Spleen (tissue), 7 donors: ENCODE results near the gene SLC13A5.

ENCODE experiments used
- POLR2A ChIP-seq, 3 donors: fragments of 450-650 bp; IDR thresholded peaks; one replicate each; pipeline ENCODE4 v1.5.1; 2017; ENCODE audit warnings: antibody characterized with exemption in 3 of 3, mild to moderate bottlenecking in 1 of 3
- POLR2AphosphoS5 ChIP-seq, 3 donors: sonication (generic); formaldehyde crosslinking; IDR thresholded peaks; one replicate each; pipeline ENCODE4 v1.5.1; 2017; ENCODE audit warnings: antibody characterized with exemption in 3 of 3
- TF ChIP-seq, protein P1 (sequence below), 11 experiments: fragments of 200-600 bp in 7 of 11; fragments of 450-650 bp in 4 of 11; sonication (generic) in 4 of 11; IDR thresholded peaks in 8 of 11; conservative IDR thresholded peaks in 3 of 11; 1 replicate in 7 of 11; 2 replicates in 4 of 11; pipeline versions ENCODE4 v1.4.0 to v1.8.0; 2016 to 2021; ENCODE audit warnings: antibody characterized with exemption in 11 of 11, inconsistent platforms in 4 of 11, mild to moderate bottlenecking in 1 of 11
- donor health status: DM: no; HTN: no; CAD: no; lungs with moderate emphysema.
- donor health status: DM: no; HTN: no; CAD: no.
- donor health status: DM: no; HTN: no; CAD: no.

DNA sequence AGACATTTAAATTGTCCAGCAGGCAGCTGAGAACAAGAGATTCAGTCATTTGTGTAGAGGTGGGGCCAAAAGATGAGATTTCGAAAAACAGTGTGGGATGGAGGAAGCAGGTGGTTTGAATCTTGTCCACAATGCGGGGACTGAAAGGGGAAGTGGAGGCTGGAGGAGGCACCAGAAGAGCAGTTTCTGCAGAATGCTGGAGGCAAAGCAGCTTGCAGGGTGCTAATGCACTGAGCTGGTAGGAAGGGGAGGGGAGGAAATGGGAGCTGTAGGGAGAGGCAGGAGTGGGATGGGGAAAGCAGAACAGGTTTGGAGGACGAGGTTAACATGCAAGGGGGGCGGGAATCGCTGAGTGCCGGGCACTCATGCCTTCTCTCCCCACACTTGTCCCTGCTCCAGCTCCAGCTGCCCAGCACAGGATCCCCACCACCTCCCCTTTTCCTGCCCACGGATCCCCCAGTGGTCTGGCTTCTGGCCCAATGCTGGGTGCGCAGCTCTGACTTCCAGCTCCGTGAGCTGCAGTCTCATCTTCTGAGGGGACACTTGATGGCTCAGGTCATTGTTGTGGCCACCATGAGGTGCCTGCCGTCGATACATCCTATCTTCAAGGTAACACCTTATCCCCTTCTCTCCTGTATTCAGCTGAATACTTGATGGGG is 52.2 kb downstream of the SLC13A5 start:
- peak in 2 of 3 donors; percentile 9 to 49 for TF ChIP-seq POLR2AphosphoS5 (IDR thresholded peaks at IDR 0.05)
- TF ChIP-seq, protein P1, sequence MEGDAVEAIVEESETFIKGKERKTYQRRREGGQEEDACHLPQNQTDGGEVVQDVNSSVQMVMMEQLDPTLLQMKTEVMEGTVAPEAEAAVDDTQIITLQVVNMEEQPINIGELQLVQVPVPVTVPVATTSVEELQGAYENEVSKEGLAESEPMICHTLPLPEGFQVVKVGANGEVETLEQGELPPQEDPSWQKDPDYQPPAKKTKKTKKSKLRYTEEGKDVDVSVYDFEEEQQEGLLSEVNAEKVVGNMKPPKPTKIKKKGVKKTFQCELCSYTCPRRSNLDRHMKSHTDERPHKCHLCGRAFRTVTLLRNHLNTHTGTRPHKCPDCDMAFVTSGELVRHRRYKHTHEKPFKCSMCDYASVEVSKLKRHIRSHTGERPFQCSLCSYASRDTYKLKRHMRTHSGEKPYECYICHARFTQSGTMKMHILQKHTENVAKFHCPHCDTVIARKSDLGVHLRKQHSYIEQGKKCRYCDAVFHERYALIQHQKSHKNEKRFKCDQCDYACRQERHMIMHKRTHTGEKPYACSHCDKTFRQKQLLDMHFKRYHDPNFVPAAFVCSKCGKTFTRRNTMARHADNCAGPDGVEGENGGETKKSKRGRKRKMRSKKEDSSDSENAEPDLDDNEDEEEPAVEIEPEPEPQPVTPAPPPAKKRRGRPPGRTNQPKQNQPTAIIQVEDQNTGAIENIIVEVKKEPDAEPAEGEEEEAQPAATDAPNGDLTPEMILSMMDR (IDR thresholded peaks at IDR 0.05 in 8 of 11, conservative IDR thresholded peaks at IDR 0.05 in 3 of 11): no peak
- no peak for TF ChIP-seq POLR2A (IDR thresholded peaks at IDR 0.05)
